Choroid plexus epithelial cell (primary cell): Measurements from ENCODE around the gene RFPL1.

ENCODE experiments used
- DNase-seq: peaks from one replicate; pipeline ENCODE4 v3.0.0-alpha.2; 2010; ENCODE audit warnings: low read depth
- H3K4me3 ChIP-seq: 2 replicates; pipeline ENCODE4 v1.5.1; 2011; ENCODE audit warnings: low read depth, mild to moderate bottlenecking, control low read depth, low read length, moderate library complexity
- TF ChIP-seq, protein P1 (sequence below): conservative IDR thresholded peaks from 2 replicates; pipeline ENCODE4 v1.5.1; 2011; ENCODE audit warnings: low read depth, mild to moderate bottlenecking, control low read depth, inconsistent platforms, low read length, moderate library complexity

The RFPL1 gene

DNA sequence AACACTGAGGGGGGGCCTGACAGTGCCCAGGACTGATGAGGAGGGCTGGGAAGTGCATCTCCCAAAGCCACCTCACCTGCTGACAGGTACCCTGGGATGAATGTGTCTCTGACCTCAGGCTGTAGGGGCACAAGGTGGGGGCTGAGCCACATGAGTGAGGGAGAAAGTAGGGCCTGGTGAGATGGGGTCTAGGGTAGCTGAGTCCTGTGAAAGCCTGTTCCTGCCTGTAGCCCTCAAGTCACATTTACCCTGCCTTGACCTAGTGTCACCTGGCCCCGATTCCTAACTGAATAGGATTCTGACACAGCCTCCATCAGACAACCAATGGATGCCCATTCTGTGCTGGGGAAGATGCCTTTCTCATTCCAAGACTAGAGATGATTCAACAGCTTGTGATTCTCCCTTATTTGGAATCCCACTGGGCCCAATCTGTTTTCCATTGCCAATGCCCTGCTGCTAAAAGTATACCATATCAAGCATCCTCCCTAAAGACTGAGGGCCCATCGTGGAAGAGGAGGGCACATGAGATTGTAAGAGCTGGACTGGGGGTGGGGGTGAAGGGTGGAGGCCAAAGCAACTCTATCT is 11.1 kb upstream of the RFPL1 start:
- DNase-seq: peak; percentile 3
- TF ChIP-seq, protein P1, sequence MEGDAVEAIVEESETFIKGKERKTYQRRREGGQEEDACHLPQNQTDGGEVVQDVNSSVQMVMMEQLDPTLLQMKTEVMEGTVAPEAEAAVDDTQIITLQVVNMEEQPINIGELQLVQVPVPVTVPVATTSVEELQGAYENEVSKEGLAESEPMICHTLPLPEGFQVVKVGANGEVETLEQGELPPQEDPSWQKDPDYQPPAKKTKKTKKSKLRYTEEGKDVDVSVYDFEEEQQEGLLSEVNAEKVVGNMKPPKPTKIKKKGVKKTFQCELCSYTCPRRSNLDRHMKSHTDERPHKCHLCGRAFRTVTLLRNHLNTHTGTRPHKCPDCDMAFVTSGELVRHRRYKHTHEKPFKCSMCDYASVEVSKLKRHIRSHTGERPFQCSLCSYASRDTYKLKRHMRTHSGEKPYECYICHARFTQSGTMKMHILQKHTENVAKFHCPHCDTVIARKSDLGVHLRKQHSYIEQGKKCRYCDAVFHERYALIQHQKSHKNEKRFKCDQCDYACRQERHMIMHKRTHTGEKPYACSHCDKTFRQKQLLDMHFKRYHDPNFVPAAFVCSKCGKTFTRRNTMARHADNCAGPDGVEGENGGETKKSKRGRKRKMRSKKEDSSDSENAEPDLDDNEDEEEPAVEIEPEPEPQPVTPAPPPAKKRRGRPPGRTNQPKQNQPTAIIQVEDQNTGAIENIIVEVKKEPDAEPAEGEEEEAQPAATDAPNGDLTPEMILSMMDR: no peak
- H3K4me3 ChIP-seq: no peak overlapping the region

DNA sequence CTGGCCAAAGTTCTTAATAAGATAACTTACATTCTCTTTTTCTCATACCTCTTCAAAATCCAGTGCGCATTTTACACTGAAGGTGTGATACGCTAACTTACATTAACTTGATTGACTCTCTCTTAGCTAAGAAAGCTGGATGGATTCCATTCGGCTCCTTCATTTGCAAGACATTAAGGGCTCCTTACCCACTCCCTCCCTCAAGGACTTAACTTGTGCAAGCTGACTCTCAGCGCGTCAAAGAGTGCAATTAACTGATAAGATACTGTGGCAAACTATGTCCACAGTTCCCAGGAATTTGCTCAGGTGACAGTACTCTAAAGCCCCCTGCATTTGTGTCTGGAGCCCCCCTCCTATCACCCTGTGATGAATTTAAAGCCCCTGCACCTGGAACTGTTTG is 6.4 kb upstream of the RFPL1 start:
- TF ChIP-seq, protein P1: no peak
- no peak for DNase-seq
- H3K4me3 ChIP-seq: no peak overlapping the region

DNA sequence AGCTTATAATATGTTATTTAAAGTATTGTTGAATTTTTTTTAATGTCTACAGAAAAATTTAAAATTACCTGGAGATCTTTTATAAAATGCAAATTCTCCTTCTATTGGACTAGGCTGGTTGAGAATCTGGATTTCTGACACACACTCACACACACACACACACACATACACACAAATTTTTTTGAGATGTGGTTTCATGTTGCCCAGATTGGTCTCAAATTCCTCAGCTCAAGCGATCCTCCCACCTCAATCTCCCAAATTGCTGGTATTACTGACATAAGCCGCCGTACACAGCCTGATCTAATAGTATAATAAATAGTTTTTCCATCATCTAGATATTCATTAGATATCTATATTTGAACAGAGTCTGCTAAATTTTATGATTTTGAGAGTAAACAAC is 4.5 kb upstream of the RFPL1 start:
- DNase-seq: no peak
- H3K4me3 ChIP-seq: no peak overlapping the region
- TF ChIP-seq, protein P1: no peak

DNA sequence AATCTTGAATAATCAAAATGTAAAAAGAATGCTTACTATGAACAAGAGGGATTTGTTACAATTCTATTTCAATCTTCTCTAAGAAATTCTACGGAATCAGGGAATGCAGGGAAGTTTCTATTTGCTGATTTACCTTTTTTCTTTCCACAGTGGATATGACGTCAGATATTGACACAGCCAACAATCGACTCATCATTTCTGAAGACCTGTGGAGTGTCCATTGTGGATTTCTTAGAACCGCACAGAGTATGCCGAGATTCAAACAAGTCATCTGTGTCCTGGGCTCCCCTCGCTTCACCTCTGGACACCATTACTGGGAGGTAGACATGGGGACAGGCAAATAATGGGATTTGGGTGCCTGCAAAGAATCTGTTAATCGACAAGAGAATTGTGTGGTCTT is 4.1 kb upstream of the RFPL1 start:
- DNase-seq: no peak
- TF ChIP-seq, protein P1: no peak

DNA sequence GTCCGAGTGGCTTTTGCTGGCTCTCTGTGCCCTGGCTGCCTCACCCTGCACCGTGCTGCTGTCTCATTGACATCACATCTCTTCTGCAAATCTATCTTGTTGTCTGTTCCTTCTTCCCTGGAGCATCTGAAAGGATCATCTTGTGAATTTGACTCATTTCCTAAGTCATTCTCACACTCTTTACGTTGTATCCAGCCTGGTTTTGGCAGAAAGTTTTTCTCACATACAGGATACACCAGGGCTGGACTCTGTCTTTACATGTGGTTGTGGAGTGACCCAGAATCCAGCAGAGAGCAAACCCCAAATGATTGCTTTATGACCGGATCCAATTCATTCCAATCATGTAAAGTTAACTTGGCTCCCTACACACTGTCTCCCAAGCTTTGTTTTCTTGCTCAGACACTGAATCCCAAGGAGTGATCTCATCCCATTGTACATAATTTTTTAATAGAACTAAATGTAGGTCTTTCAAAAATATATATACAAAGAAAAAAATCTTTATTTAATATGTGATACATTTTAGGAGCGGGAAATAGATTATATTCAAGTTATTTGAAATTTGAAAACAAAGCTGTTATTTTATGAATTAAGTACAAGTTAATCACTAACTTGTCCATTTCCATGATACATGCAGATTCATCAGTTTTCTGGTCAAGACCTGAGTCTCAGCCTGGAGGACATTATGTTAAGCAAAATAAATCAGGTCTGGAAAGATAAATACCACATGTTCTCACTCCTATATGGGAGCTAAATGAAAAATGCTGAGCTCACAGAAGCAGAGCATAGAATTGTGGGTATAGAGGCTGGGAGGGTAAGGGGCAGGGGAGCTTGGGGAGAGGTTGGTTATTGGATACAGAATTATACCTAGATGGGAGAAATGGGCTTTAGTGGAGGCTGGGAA is 2.9 kb upstream of the RFPL1 start:
- TF ChIP-seq, protein P1: no peak
- peak; percentile 3 for DNase-seq
- no peak overlapping the region for H3K4me3 ChIP-seq

More for the DNA sequence above, 4.1 kb upstream of the RFPL1 start:
- no peak overlapping the region for H3K4me3 ChIP-seq

DNA sequence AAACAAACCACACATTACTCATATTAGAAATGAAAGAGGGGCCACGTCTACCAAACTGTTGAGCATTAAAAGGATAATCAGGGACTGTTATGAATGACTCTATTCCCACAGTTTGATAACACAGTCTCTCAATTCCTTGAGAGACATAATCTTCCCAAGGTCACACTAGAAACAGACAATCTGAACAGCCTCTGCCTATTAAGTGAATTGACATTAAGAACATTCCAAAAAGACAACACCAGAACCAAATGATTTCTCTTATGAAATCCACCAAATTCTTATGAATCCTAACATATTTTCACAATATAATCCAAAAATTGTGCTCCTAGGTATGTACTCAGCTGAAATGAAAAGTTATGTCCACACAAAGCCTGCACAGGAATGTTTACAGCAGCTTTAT is 4.6 kb downstream of the RFPL1 start:
- no peak overlapping the region for H3K4me3 ChIP-seq
- TF ChIP-seq, protein P1: no peak
- DNase-seq: peak; percentile 21

DNA sequence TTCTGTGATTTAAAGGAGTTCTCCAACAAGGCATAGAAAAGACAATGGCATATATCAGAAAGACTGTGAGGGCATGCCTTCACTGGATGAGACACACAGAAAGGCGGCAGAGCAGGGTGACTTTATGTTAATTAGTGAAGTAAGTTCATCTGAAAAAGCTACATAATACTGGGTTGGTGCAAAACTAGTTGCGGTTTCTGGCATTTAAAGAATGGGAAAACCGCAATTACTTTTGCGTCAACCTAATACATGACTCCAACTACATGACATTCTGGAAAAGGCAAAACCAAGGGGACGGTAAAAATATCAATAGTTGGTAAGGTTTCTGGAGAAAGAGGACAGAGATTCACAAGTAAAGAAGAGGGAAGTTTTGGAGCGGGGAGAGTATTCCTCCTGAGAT is 5.1 kb downstream of the RFPL1 start:
- H3K4me3 ChIP-seq: no peak overlapping the region
- TF ChIP-seq, protein P1: no peak
- peak; percentile 16 for DNase-seq
